ENCODE measurements around the gene WDR73.

DNA sequence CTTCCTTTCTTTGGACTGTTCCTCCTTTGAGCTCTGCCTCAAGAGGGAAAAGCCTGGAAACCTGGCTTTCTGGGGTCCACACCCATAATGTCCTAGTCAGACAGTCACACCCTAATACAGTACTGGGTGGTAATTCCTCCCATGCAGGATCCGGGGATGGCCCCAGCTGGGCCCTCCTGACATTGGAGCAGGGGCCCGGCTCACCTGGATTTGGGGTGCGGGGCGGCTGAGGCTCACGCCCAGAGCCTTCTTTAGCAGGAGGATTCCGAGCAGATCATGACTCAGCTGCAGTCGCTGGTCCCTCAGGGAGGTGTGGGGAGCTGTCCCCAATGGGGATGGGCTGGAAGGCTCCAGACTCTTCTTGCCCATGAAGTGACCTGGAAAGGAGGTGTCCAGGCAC is 2.9 kb upstream of the WDR73 start:
- TF ChIP-seq POLR2AphosphoS5 (IDR thresholded peaks at IDR 0.05; ENCODE audit: low read length) (no peak), POLR2A (IDR thresholded peaks at IDR 0.05; ENCODE audit: low read depth, low read length) (no peak), CEBPB (IDR thresholded peaks at IDR 0.05; ENCODE audit: borderline replicate concordance in 1 of 2, low read depth in 2 of 2, low read length in 2 of 2) (no peak)
- TF ChIP-seq, protein P1, sequence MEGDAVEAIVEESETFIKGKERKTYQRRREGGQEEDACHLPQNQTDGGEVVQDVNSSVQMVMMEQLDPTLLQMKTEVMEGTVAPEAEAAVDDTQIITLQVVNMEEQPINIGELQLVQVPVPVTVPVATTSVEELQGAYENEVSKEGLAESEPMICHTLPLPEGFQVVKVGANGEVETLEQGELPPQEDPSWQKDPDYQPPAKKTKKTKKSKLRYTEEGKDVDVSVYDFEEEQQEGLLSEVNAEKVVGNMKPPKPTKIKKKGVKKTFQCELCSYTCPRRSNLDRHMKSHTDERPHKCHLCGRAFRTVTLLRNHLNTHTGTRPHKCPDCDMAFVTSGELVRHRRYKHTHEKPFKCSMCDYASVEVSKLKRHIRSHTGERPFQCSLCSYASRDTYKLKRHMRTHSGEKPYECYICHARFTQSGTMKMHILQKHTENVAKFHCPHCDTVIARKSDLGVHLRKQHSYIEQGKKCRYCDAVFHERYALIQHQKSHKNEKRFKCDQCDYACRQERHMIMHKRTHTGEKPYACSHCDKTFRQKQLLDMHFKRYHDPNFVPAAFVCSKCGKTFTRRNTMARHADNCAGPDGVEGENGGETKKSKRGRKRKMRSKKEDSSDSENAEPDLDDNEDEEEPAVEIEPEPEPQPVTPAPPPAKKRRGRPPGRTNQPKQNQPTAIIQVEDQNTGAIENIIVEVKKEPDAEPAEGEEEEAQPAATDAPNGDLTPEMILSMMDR (IDR thresholded peaks at IDR 0.05 in 2 of 3, conservative IDR thresholded peaks at IDR 0.05 in 1 of 3; ENCODE audit: control insufficient read depth in 2 of 3, extremely low read depth in 1 of 3, insufficient read depth in 1 of 3, low read depth in 3 of 3, low read length in 3 of 3) = no peak
